ENCODE measurements around the gene PRKCA.

PRKCA gene

DNA sequence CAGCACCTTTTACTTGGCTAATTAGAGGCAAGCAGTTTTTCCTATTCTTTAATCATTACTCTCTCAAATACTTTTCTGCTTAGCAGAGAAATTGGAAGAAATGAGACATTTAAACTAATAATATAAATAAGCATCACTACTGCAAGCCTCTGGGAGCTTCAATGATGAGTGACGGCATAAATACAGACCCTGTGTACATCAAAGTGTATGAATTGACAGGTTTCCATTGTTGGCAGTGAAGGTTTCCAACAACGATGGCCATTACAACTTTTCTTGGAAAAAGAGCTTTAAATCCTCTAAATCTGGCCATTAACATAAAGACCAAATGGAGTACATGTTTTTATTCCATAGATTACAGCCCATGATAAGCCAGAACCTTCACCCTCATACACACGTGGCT is 493.1 kb downstream of the PRKCA start:
- no peaks in the 10 kb centered on the region for H3K9me3 ChIP-seq (ENCODE audit: insufficient read depth, low read depth, low read length)
- H3K27me3 ChIP-seq (ENCODE audit: insufficient read depth, low read length, poor library complexity, severe bottlenecking), result no peaks in the 10 kb centered on the region
- H3K79me2 ChIP-seq (ENCODE audit: insufficient read depth, low read length), result no peaks in the 10 kb centered on the region
- H3K4me3 ChIP-seq (ENCODE audit: low read length, poor library complexity, severe bottlenecking), result no peak overlapping the region
- no peak overlapping the region for H2AFZ ChIP-seq (ENCODE audit: low read length)
- H3K9ac ChIP-seq (ENCODE audit: low read depth, low read length, poor library complexity, severe bottlenecking), result no peak overlapping the region
- H3K4me2 ChIP-seq (ENCODE audit: low read depth, low read length, poor library complexity, severe bottlenecking), result no peak overlapping the region
- H3K9me2 ChIP-seq (replicated peaks; ENCODE audit: low read depth, low read length), result no peaks in the 10 kb centered on the region
- H3F3A ChIP-seq (ENCODE audit: low read depth), result no peaks in the 10 kb centered on the region
- H4K20me1 ChIP-seq (ENCODE audit: insufficient read depth, low read length, poor library complexity, severe bottlenecking), result no peaks in the 10 kb centered on the region
- H3K36me3 ChIP-seq (ENCODE audit: insufficient read depth, low read length), result no peaks in the 10 kb centered on the region
- no peak for TF ChIP-seq EZH2phosphoT487 (IDR thresholded peaks at IDR 0.05; ENCODE audit: borderline replicate concordance)
- TF ChIP-seq, protein P1, sequence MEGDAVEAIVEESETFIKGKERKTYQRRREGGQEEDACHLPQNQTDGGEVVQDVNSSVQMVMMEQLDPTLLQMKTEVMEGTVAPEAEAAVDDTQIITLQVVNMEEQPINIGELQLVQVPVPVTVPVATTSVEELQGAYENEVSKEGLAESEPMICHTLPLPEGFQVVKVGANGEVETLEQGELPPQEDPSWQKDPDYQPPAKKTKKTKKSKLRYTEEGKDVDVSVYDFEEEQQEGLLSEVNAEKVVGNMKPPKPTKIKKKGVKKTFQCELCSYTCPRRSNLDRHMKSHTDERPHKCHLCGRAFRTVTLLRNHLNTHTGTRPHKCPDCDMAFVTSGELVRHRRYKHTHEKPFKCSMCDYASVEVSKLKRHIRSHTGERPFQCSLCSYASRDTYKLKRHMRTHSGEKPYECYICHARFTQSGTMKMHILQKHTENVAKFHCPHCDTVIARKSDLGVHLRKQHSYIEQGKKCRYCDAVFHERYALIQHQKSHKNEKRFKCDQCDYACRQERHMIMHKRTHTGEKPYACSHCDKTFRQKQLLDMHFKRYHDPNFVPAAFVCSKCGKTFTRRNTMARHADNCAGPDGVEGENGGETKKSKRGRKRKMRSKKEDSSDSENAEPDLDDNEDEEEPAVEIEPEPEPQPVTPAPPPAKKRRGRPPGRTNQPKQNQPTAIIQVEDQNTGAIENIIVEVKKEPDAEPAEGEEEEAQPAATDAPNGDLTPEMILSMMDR (conservative IDR thresholded peaks at IDR 0.05; ENCODE audit: low read length), result no peak
- H3K4me1 ChIP-seq (ENCODE audit: insufficient read depth, low read length, poor library complexity, severe bottlenecking), result no peaks in the 10 kb centered on the region

DNA sequence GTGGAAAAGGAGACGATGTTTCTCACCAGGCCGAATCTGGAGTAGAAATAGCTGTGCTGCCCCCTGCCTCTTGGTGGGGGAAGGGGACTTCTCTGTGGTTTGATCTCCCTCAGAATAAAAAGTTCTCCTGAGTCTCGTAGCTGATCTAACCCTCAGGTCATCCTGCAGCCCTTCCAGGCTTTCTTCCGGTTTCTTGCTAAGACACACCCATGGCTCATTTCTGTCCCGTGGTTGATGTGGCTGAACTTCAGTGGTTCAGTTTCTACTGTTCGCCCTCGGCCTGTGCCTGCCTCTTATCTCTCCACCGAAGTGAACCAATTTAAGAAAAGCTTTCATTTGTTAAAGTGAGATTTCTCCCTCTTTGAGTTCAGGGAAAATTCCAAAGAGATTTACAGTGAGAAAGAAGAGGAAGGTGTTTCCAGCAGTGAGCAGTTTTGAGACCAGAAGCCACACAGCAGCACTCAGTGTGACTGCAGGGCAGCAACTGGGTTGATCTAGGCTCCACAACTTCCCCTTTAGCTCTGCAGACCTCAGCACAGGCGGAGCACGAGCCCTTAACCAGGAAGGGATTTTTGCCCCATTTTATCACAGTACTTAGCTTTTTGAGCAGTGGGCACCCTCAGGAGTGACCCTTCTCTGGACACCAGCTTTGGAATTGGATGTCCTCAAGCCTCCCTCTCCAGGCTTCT is 497.6 kb downstream of the PRKCA start:
- TF ChIP-seq, protein P1 (conservative IDR thresholded peaks at IDR 0.05; ENCODE audit: low read length), result no peak
- TF ChIP-seq EZH2phosphoT487 (IDR thresholded peaks at IDR 0.05; ENCODE audit: borderline replicate concordance), result no peak
- no peaks in the 10 kb centered on the region for H3K36me3 ChIP-seq (ENCODE audit: insufficient read depth, low read length)

DNA sequence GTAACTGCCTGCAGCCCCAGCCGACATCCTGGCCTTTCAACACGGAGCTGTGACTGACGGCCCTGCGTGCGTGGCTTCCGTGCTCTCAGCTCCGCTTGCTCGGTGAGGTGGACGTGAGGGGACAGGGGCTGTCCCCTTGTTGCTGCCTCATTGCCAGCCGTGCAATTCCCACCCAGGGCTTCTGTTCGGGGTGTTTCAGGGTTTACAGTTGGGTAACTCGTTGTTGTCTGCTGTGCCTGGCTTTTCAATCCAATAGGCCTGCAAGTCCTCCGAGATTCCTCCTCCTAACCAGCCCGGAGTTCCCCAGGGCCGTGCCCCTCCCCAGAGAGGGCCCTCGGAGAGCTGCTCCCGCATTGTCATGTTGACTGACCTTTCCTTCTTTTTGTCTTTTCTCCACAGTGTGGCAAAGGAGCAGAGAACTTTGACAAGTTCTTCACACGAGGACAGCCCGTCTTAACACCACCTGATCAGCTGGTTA is 501.1 kb downstream of the PRKCA start:
- Histone ChIP-seq H3K36me3 (ENCODE audit: insufficient read depth, low read length) (no peaks in the 10 kb centered on the region), H3K9me3 (ENCODE audit: insufficient read depth, low read depth, low read length) (no peaks in the 10 kb centered on the region), H3K4me1 (ENCODE audit: insufficient read depth, low read length, poor library complexity, severe bottlenecking) (peaks cover 4% of the 10 kb centered on the region), H3K79me2 (ENCODE audit: insufficient read depth, low read length) (no peaks in the 10 kb centered on the region), H3K27me3 (ENCODE audit: insufficient read depth, low read length, poor library complexity, severe bottlenecking) (no peaks in the 10 kb centered on the region), H2AFZ (ENCODE audit: low read length) (no peak overlapping the region), H3K9me2 (replicated peaks; ENCODE audit: low read depth, low read length) (no peaks in the 10 kb centered on the region), H3K9ac (ENCODE audit: low read depth, low read length, poor library complexity, severe bottlenecking) (no peak overlapping the region), H3K4me3 (ENCODE audit: low read length, poor library complexity, severe bottlenecking) (no peak overlapping the region), H3F3A (ENCODE audit: low read depth) (no peaks in the 10 kb centered on the region), H4K20me1 (ENCODE audit: insufficient read depth, low read length, poor library complexity, severe bottlenecking) (no peaks in the 10 kb centered on the region), H3K4me2 (ENCODE audit: low read depth, low read length, poor library complexity, severe bottlenecking) (no peak overlapping the region)
- TF ChIP-seq EZH2phosphoT487 (IDR thresholded peaks at IDR 0.05; ENCODE audit: borderline replicate concordance), result no peak
- TF ChIP-seq, protein P1 (conservative IDR thresholded peaks at IDR 0.05; ENCODE audit: low read length), result no peak

More for the DNA sequence above, 497.6 kb downstream of the PRKCA start:
- Histone ChIP-seq H3K4me3 (ENCODE audit: low read length, poor library complexity, severe bottlenecking) (no peak overlapping the region), H3K9ac (ENCODE audit: low read depth, low read length, poor library complexity, severe bottlenecking) (no peak overlapping the region), H3K9me3 (ENCODE audit: insufficient read depth, low read depth, low read length) (no peaks in the 10 kb centered on the region), H2AFZ (ENCODE audit: low read length) (no peak overlapping the region), H3K4me2 (ENCODE audit: low read depth, low read length, poor library complexity, severe bottlenecking) (no peak overlapping the region), H3K27me3 (ENCODE audit: insufficient read depth, low read length, poor library complexity, severe bottlenecking) (no peaks in the 10 kb centered on the region), H3K9me2 (replicated peaks; ENCODE audit: low read depth, low read length) (no peaks in the 10 kb centered on the region), H4K20me1 (ENCODE audit: insufficient read depth, low read length, poor library complexity, severe bottlenecking) (no peaks in the 10 kb centered on the region), H3K79me2 (ENCODE audit: insufficient read depth, low read length) (no peaks in the 10 kb centered on the region), H3K4me1 (ENCODE audit: insufficient read depth, low read length, poor library complexity, severe bottlenecking) (no peaks in the 10 kb centered on the region), H3F3A (ENCODE audit: low read depth) (no peaks in the 10 kb centered on the region)
